HPDE6-E6E7 (cell line): Measurements from ENCODE around the gene GPR35.
A peak's percentile ranks its signal among the peaks of the same experiment; 100 is the strongest.

Experiments
- DNase-seq: peaks from one replicate; pipeline ENCODE4 v3.0.0; 2011; ENCODE audit warnings: missing footprints; ENCODE audit errors: extremely low spot score

Gene GPR35

GRCh38 chr2:240624950-240625621 is at the start of gene GPR35:
GPR35 (plus strand) TSS chr2:240625480; CDS start chr2:240629953, 4,473 bp downstream.
- no peak for DNase-seq

GRCh38 chr2:240576036-240576435 is 49.2 kb upstream of the GPR35 start:
- DNase-seq, result no peak

GRCh38 chr2:240576436-240577205 is 48.7 kb upstream of the GPR35 start:
- DNase-seq, result no peak

GRCh38 chr2:240577281-240578109 is 47.8 kb upstream of the GPR35 start:
- no peak for DNase-seq

- no peak for DNase-seq
Measured at GRCh38 chr2:240578110-240578450, 47.2 kb upstream of the GPR35 start.

GRCh38 chr2:240578488-240578887 is 46.8 kb upstream of the GPR35 start:
- no peak for DNase-seq

- no peak for DNase-seq
Measured at GRCh38 chr2:240579071-240579762, 46.1 kb upstream of the GPR35 start.

GRCh38 chr2:240579771-240580614 is 45.3 kb upstream of the GPR35 start:
- DNase-seq, result peak; percentile 74

GRCh38 chr2:240581811-240582210 is 43.5 kb upstream of the GPR35 start:
- no peak for DNase-seq

GRCh38 chr2:240582781-240583180 is 42.5 kb upstream of the GPR35 start:
- no peak for DNase-seq

GRCh38 chr2:240583774-240584173 is 41.5 kb upstream of the GPR35 start:
- no peak for DNase-seq

- no peak for DNase-seq
Measured at GRCh38 chr2:240584486-240585031, 40.7 kb upstream of the GPR35 start.

GRCh38 chr2:240585101-240585500 is 40.2 kb upstream of the GPR35 start:
- DNase-seq, result no peak

- DNase-seq, result no peak
Measured at GRCh38 chr2:240585681-240586197, 39.5 kb upstream of the GPR35 start.

- peak; percentile 97 for DNase-seq
Measured at GRCh38 chr2:240586198-240586918, 38.9 kb upstream of the GPR35 start, which contains the start of gene CAPN10. CAPN10 (plus strand) TSS chr2:240586734; CDS start chr2:240586912, 178 bp downstream.

GRCh38 chr2:240586919-240587800 is 38.1 kb upstream of the GPR35 start:
- no peak for DNase-seq

- no peak for DNase-seq
Measured at GRCh38 chr2:240588006-240588655, 37.1 kb upstream of the GPR35 start.

- DNase-seq, result no peak
Measured at GRCh38 chr2:240588669-240589068, 36.6 kb upstream of the GPR35 start.
